SK-N-SH (cell line): Measurements from ENCODE around the gene RAB12. TPM values are rescaled to one million over a fixed set of nuclear protein-coding genes. Genes with fewer than 3 reads are reported as not detected.

Experiments
- CTCF ChIA-PET: fragments of 300-600, 350-600 bp; formaldehyde crosslinking; extraction: SDS; loops from one replicate; lab custom pipeline; 2021; lab: Yijun Ruan, JAX
- POLR2A ChIA-PET: fragments of 350-600 bp; sonication (Branson Sonifier 250); formaldehyde crosslinking; extraction: SDS; loops from one replicate; lab custom pipeline; 2020; ENCODE audit warnings: antibody characterized with exemption, inconsistent platforms; lab: Yijun Ruan, JAX
- DNase-seq: peaks from one replicate; pipeline ENCODE4 v3.0.0; 2012
- H2AFZ ChIP-seq: fragments of 200-600 bp; sonication (generic); 2 replicates; pipeline ENCODE4 v1.8.1; 2016; ENCODE audit warnings: antibody characterized with exemption, mild to moderate bottlenecking, low read depth
- H3F3A ChIP-seq: fragments of 200-600 bp; sonication (generic); replicated peaks from 2 replicates; pipeline ENCODE3; 2016; ENCODE audit warnings: antibody characterized with exemption, mild to moderate bottlenecking; ENCODE audit not compliant: insufficient read depth
- H3K27ac ChIP-seq, 2 experiments: fragments of 200-500 bp in 1 of 2; fragments of 200-600 bp in 1 of 2; sonication (Bioruptor generic) in 1 of 2; sonication (generic), shearing (Covaris generic) in 1 of 2; 2 replicates each; pipeline versions ENCODE4 v1.5.1 to v1.6.1; 2014 to 2016; ENCODE audit warnings: low read depth in 2 of 2, inconsistent platforms in 1 of 2, low read length in 1 of 2, mild to moderate bottlenecking in 1 of 2, mixed read lengths in 1 of 2
- H3K27me3 ChIP-seq: fragments of 200-600 bp; sonication (generic), shearing (Covaris generic); 2 replicates; pipeline ENCODE4 v1.6.1; 2016; ENCODE audit warnings: mixed run types; ENCODE audit not compliant: insufficient read depth
- H3K36me3 ChIP-seq, 2 experiments: fragments of 200-500 bp in 1 of 2; fragments of 200-600 bp in 1 of 2; sonication (Bioruptor generic) in 1 of 2; sonication (generic) in 1 of 2; replicated peaks in 1 of 2; 2 replicates each; pipeline versions ENCODE3 to v1.5.1; 2014 to 2016; ENCODE audit warnings: low read length in 1 of 2, mild to moderate bottlenecking in 1 of 2; ENCODE audit not compliant: insufficient read depth in 2 of 2, control insufficient read depth in 1 of 2
- H3K4me1 ChIP-seq, 2 experiments: fragments of 200-500 bp in 1 of 2; fragments of 200-600 bp in 1 of 2; sonication (Bioruptor generic) in 1 of 2; sonication (generic), shearing (Covaris generic) in 1 of 2; 2 replicates each; pipeline versions ENCODE4 v1.5.1 to v1.6.1; 2014 to 2016; ENCODE audit warnings: low read depth in 1 of 2, low read length in 1 of 2, mixed run types in 1 of 2; ENCODE audit not compliant: insufficient read depth in 2 of 2, control insufficient read depth in 1 of 2
- H3K4me2 ChIP-seq: fragments of 200-600 bp; sonication (generic), shearing (Covaris generic); 2 replicates; pipeline ENCODE4 v1.6.1; 2017; ENCODE audit warnings: mixed run types
- H3K4me3 ChIP-seq, 2 experiments: fragments of 200-500 bp in 1 of 2; fragments of 200-600 bp in 1 of 2; sonication (Bioruptor generic) in 1 of 2; sonication (generic), shearing (Covaris generic) in 1 of 2; 2 replicates each; pipeline versions ENCODE4 v1.5.1 to v1.8.1; 2014 to 2016; ENCODE audit warnings: low read depth in 2 of 2, inconsistent platforms in 1 of 2, low read length in 1 of 2, mild to moderate bottlenecking in 1 of 2, mixed read lengths in 1 of 2, moderate library complexity in 1 of 2
- H3K79me2 ChIP-seq: fragments of 200-600 bp; sonication (generic); 2 replicates; pipeline ENCODE4 v1.8.1; 2017; ENCODE audit warnings: mild to moderate bottlenecking; ENCODE audit not compliant: insufficient read depth
- H3K9ac ChIP-seq: fragments of 200-600 bp; sonication (generic); 2 replicates; pipeline ENCODE4 v1.6.1; 2017; ENCODE audit warnings: mixed run types
- H3K9me2 ChIP-seq: fragments of 200-600 bp; sonication (generic); 2 replicates; pipeline ENCODE4 v1.6.1; 2017; ENCODE audit warnings: mixed run types
- H3K9me3 ChIP-seq: fragments of 200-600 bp; sonication (generic); 2 replicates; pipeline ENCODE4 v1.6.1; 2017; ENCODE audit warnings: mixed run types, mild to moderate bottlenecking, moderate library complexity
- H4K20me1 ChIP-seq: fragments of 200-600 bp; sonication (generic); 2 replicates; pipeline ENCODE4 v1.6.1; 2017; ENCODE audit warnings: mild to moderate bottlenecking, mixed run types; ENCODE audit not compliant: insufficient read depth
- CHD2 ChIP-seq: fragments of 150-350 bp; IDR thresholded peaks from 2 replicates; pipeline ENCODE4 v1.6.1; 2018; ENCODE audit warnings: low read length; ENCODE audit not compliant: partially characterized antibody
- ELF1 ChIP-seq: IDR thresholded peaks from 2 replicates; pipeline ENCODE4 v1.4.0; 2012
- EP300 ChIP-seq, 2 experiments: IDR thresholded peaks; 2 replicates each; pipeline versions ENCODE4 v1.4.0 to v1.6.1; 2012; ENCODE audit warnings: borderline replicate concordance in 1 of 2, low read depth in 1 of 2, low read length in 1 of 2
- FOSL2 ChIP-seq: IDR thresholded peaks from 2 replicates; pipeline ENCODE4 v1.4.0; 2012; ENCODE audit warnings: low read depth, mild to moderate bottlenecking, moderate library complexity, borderline replicate concordance
- FOXJ3 ChIP-seq: sonication (generic); formaldehyde crosslinking; IDR thresholded peaks from 2 replicates; pipeline ENCODE4 v1.5.1; 2020; ENCODE audit warnings: mild to moderate bottlenecking, missing genetic modification reagents
- GABPA ChIP-seq: IDR thresholded peaks from 2 replicates; pipeline ENCODE4 v1.4.0; 2012; ENCODE audit warnings: low read depth, mild to moderate bottlenecking
- MXI1 ChIP-seq: IDR thresholded peaks from 2 replicates; pipeline ENCODE4 v1.6.1; 2012; ENCODE audit warnings: mild to moderate bottlenecking, low read depth, low read length, improper control_type of control experiment
- NFIC ChIP-seq: IDR thresholded peaks from 2 replicates; pipeline ENCODE4 v1.4.0; 2012; ENCODE audit warnings: borderline replicate concordance
- NRF1 ChIP-seq: IDR thresholded peaks from 2 replicates; pipeline ENCODE4 v1.6.1; 2012; ENCODE audit warnings: low read depth, mild to moderate bottlenecking, low read length
- POLR2AphosphoS5 ChIP-seq: IDR thresholded peaks from 2 replicates; pipeline ENCODE4 v1.6.1; 2012; ENCODE audit warnings: low read depth, low read length
- RCOR1 ChIP-seq: fragments of 150-350 bp; IDR thresholded peaks from 2 replicates; pipeline ENCODE4 v1.6.1; 2017; ENCODE audit warnings: antibody characterized with exemption, low read length
- RFX5 ChIP-seq: IDR thresholded peaks from 2 replicates; pipeline ENCODE4 v1.6.1; 2012; ENCODE audit warnings: mild to moderate bottlenecking, improper control_type of control experiment, low read length
- SIN3A ChIP-seq: IDR thresholded peaks from 2 replicates; pipeline ENCODE4 v1.6.1; 2012; ENCODE audit warnings: low read depth, mild to moderate bottlenecking, low read length, moderate library complexity, borderline replicate concordance
- TAF1 ChIP-seq: IDR thresholded peaks from 2 replicates; pipeline ENCODE4 v1.6.1; 2012; ENCODE audit warnings: low read depth, mild to moderate bottlenecking, low read length, moderate library complexity, borderline replicate concordance
- USF1 ChIP-seq: IDR thresholded peaks from 2 replicates; pipeline ENCODE4 v1.4.0; 2012; ENCODE audit warnings: low read depth, borderline replicate concordance
- WGBS: methylation state at CpG from one replicate; pipeline ENCODE4 v1.1.6; 2017; ENCODE audit warnings: low lambda C conversion rate; 5-methylcytosine and 5-hydroxymethylcytosine counted together
- polyA plus RNA-seq, 3 experiments: library from polyadenylated mRNA; depleted of rRNA; stranded (reverse); fragments of >200 nt; gene quantifications; 2 replicates each; pipeline ENCODE4 v1.2.3, GENCODE V29; 2012
- TF ChIP-seq, protein P1 (sequence below): IDR thresholded peaks from 2 replicates; pipeline ENCODE4; 2012
- TF ChIP-seq, protein P2 (sequence below): IDR thresholded peaks from 2 replicates; pipeline ENCODE4 v1.6.1; 2012; ENCODE audit warnings: mild to moderate bottlenecking, low read depth, low read length, moderate library complexity
- TF ChIP-seq, protein P3 (sequence below): fragments of 200-600 bp; sonication (generic); IDR thresholded peaks from 2 replicates; pipeline ENCODE4 v1.6.1; 2017; ENCODE audit warnings: antibody characterized with exemption, mild to moderate bottlenecking, moderate library complexity

The RAB12 gene
- polyA plus RNA-seq, 1 of the 3 experiments (the other 2 are of a cell fraction), result 11.0 TPM

- no peaks in the 10 kb centered on the region for H3K79me2 ChIP-seq
- no peak overlapping the region for H2AFZ ChIP-seq
- H3K9ac ChIP-seq, result no peak overlapping the region
- WGBS, result 88% methylated on average over 8 of the region's 8 CpGs
- H3K36me3 ChIP-seq, result no peaks in the 10 kb centered on the region
- H3K4me1 ChIP-seq, result no peaks in the 10 kb centered on the region
- no peaks in the 10 kb centered on the region for H4K20me1 ChIP-seq
- no peaks in the 10 kb centered on the region for H3K9me2 ChIP-seq
- no peak overlapping the region for H3K4me2 ChIP-seq
- DNase-seq, result no peak
- H3K27ac ChIP-seq, result no peak overlapping the region
- POLR2A ChIA-PET, result no interaction called here
- no peaks in the 10 kb centered on the region for H3K9me3 ChIP-seq
- no peaks in the 10 kb centered on the region for H3K27me3 ChIP-seq
- H3K4me3 ChIP-seq, result no peak overlapping the region
- CTCF ChIA-PET, result interaction anchor here (0.8 to 3.7 kb wide), 5 partner anchors 8 to 300 kb away, joined by 3 to 32 read pairs (median 9); no protein-coding TSS in a partner anchor
- TF ChIP-seq RFX5 (no peak), EP300 (IDR thresholded peaks at IDR 0.05; ENCODE audit: borderline replicate concordance in 1 of 2, low read depth in 1 of 2, low read length in 1 of 2) (no peak), RCOR1 (no peak), CHD2 (no peak), MXI1 (no peak), NRF1 (no peak), SIN3A (no peak), USF1 (no peak), ELF1 (no peak), TAF1 (no peak), FOXJ3 (CRISPR knock-in tag) (no peak), POLR2AphosphoS5 (no peak), FOSL2 (no peak), NFIC (no peak), GABPA (no peak)
- TF ChIP-seq, protein P1, sequence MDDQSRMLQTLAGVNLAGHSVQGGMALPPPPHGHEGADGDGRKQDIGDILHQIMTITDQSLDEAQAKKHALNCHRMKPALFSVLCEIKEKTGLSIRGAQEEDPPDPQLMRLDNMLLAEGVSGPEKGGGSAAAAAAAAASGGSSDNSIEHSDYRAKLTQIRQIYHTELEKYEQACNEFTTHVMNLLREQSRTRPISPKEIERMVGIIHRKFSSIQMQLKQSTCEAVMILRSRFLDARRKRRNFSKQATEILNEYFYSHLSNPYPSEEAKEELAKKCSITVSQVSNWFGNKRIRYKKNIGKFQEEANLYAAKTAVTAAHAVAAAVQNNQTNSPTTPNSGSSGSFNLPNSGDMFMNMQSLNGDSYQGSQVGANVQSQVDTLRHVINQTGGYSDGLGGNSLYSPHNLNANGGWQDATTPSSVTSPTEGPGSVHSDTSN, result no peak
- TF ChIP-seq, protein P2, sequence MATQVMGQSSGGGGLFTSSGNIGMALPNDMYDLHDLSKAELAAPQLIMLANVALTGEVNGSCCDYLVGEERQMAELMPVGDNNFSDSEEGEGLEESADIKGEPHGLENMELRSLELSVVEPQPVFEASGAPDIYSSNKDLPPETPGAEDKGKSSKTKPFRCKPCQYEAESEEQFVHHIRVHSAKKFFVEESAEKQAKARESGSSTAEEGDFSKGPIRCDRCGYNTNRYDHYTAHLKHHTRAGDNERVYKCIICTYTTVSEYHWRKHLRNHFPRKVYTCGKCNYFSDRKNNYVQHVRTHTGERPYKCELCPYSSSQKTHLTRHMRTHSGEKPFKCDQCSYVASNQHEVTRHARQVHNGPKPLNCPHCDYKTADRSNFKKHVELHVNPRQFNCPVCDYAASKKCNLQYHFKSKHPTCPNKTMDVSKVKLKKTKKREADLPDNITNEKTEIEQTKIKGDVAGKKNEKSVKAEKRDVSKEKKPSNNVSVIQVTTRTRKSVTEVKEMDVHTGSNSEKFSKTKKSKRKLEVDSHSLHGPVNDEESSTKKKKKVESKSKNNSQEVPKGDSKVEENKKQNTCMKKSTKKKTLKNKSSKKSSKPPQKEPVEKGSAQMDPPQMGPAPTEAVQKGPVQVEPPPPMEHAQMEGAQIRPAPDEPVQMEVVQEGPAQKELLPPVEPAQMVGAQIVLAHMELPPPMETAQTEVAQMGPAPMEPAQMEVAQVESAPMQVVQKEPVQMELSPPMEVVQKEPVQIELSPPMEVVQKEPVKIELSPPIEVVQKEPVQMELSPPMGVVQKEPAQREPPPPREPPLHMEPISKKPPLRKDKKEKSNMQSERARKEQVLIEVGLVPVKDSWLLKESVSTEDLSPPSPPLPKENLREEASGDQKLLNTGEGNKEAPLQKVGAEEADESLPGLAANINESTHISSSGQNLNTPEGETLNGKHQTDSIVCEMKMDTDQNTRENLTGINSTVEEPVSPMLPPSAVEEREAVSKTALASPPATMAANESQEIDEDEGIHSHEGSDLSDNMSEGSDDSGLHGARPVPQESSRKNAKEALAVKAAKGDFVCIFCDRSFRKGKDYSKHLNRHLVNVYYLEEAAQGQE, result no peak
- TF ChIP-seq, protein P3, sequence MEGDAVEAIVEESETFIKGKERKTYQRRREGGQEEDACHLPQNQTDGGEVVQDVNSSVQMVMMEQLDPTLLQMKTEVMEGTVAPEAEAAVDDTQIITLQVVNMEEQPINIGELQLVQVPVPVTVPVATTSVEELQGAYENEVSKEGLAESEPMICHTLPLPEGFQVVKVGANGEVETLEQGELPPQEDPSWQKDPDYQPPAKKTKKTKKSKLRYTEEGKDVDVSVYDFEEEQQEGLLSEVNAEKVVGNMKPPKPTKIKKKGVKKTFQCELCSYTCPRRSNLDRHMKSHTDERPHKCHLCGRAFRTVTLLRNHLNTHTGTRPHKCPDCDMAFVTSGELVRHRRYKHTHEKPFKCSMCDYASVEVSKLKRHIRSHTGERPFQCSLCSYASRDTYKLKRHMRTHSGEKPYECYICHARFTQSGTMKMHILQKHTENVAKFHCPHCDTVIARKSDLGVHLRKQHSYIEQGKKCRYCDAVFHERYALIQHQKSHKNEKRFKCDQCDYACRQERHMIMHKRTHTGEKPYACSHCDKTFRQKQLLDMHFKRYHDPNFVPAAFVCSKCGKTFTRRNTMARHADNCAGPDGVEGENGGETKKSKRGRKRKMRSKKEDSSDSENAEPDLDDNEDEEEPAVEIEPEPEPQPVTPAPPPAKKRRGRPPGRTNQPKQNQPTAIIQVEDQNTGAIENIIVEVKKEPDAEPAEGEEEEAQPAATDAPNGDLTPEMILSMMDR, result no peak
- no peaks in the 10 kb centered on the region for H3F3A ChIP-seq
These were observed 79.1 kb downstream of the RAB12 start for GRCh38 chr18:8688216-8688800.
